ENCODE data around the gene GRM7.
"Not testable (repeated sequence)": the region's sequence is repeated elsewhere in the genome, so short reads cannot be mapped to it uniquely, and the experiment has no call there.

The GRM7 gene

GRCh38 chr3:6860954-6861624 is at the start of gene GRM7:
Gene GRM7, plus strand, starts transcription at chr3:6861115.
- peak; percentile 42 to 95 (median 80) for DNase-seq
- intact Hi-C loops (cut with DNase I), result no loop called here

DNA sequence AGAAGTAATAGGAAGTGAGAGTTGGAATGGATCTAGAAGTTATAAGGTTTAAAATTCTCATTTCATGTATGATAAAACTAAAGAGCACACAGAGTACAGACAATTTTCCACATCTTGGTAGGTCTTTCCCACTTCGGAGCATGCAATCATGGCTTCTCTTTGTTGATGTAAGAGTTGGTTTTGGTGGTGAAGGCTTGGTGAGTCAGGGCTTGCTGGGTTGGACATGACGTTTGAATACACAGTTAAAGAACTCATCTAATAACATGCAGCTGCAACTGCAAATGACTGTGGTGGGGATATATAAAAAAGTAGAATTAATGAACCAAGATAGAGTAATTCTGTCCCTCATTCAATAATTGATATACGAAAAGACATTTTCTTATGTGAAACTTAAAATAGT is 39.5 kb upstream of the GRM7 start:
- DNase-seq, result no peak
- intact Hi-C loops (cut with DNase I), result no loop called here

- DNase-seq, result no peak
- intact Hi-C loops (cut with DNase I), result no loop called here
Observed at GRCh38 chr3:6825524-6825923, 35.4 kb upstream of the GRM7 start.

DNA sequence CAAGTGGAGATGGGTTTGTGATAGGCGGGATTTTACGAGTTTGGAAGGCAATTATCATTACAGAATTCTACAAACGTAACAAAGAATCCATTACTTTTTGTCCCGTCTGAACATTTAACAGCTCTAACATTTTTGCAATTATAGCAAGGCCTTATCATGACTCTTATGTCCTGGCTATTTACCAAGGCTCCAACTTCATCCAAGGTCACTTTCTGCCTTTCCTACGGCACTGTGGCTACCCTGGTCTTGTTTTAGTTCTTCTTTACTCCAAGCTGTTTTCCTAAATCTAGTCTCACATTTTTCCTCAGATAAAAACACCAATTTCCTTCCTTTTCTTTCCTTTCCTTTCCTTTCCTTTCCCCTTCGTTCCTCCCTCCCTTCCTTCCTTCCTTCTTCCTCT is 33.5 kb upstream of the GRM7 start:
- intact Hi-C loops (cut with DNase I), result no loop called here
- DNase-seq, result no peak

DNA sequence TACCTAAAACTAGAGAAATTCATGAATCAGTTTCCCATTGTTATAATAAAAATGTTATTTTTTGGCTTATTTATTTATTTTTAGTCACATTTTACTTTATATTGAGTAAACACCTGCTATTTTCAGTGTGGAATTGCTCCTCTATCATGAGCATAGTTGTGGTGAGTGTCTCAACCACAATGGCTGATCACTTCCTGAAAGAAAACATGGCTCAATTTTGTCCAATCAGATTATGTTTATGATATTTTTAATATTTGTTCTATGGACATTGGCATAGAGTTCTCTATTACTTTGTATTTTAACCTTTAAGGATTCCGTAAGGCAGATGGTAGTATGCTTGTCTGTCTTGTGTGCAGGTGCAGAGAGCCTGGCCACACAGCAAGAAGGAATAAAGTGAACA is 16.2 kb upstream of the GRM7 start:
- DNase-seq, result no peak
- intact Hi-C loops (cut with DNase I), result no loop called here

- no peak for DNase-seq
- intact Hi-C loops (cut with DNase I), result no loop called here
Observed at GRCh38 chr3:6854184-6854583, 6.7 kb upstream of the GRM7 start.

GRCh38 chr3:6857510-6857909 is 3.4 kb upstream of the GRM7 start:
- DNase-seq, result no peak
- intact Hi-C loops (cut with DNase I), result no loop called here

GRCh38 chr3:6860149-6860953 is 564 bp upstream of the GRM7 start:
- DNase-seq, result peak in 28 of 42 donors; percentile 2 to 71 (median 27)
- intact Hi-C loops (cut with DNase I), result no loop called here

DNA sequence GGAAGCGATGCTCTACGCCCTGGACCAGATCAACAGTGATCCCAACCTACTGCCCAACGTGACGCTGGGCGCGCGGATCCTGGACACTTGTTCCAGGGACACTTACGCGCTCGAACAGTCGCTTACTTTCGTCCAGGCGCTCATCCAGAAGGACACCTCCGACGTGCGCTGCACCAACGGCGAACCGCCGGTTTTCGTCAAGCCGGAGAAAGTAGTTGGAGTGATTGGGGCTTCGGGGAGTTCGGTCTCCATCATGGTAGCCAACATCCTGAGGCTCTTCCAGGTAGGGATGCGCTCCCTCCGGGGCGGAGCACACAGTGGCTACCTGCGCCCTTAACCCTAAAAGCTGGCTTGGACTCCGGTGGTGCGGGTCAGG is 698 bp downstream of the GRM7 start:
- intact Hi-C loops (cut with DNase I), result no loop called here
- DNase-seq, result peak in 23 of 42 donors; percentile 4 to 49 (median 17)

- intact Hi-C loops (cut with DNase I), result no loop called here
- DNase-seq, result peak in 36 of 42 donors; percentile 5 to 53 (median 32)
Observed at GRCh38 chr3:6862041-6862879, 1.3 kb downstream of the GRM7 start.

GRCh38 chr3:6862880-6863195 is 1.9 kb downstream of the GRM7 start:
- intact Hi-C loops (cut with DNase I), result no loop called here
- DNase-seq, result peak in 8 of 42 donors; percentile 4 to 47 (median 20)

DNA sequence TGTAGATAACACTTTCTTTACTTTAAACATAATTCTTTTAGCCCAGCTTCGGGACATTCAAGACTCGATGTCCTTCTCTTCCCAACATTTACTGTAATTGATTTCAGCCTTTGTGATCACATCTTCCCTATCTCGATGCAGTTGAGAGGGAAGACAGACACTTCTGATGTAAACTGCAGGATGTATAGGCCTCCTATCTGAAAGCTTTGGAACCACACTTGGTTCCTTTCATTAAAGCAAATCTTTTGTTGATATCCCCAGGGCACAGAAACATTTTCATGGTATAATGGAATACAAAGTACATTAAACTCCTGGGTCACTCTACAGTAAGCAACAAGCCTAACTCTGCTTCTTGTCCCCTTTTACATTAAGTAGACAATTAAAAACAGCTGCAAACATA is 6.4 kb downstream of the GRM7 start:
- no peak for DNase-seq
- intact Hi-C loops (cut with DNase I), result no loop called here

DNA sequence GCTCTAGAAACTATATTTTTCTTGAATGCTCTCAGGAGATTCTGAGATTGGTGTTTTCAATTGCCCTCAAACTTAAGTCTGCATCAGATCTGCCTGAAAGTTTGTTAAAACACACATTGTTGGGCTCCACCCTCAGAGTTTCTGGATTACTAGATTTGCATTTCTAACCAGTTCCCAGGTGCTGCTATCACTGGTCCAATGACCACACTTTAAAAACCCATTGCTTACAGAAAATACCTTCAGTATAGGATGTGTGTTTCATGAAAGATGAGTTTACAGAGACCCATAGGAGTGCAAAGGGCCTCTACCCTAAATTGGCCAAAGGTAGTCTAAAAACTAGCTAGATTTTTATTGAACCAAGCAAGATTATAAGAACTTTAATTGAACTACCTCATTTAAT is 17.8 kb downstream of the GRM7 start:
- no peak for DNase-seq
- intact Hi-C loops (cut with DNase I), result no loop called here

GRCh38 chr3:6912240-6912639 is 51.3 kb downstream of the GRM7 start:
- no peak for DNase-seq
- intact Hi-C loops (cut with DNase I), result no loop called here

GRCh38 chr3:6915898-6916297 is 55.0 kb downstream of the GRM7 start:
- intact Hi-C loops (cut with DNase I), result no loop called here
- DNase-seq, result no peak

GRCh38 chr3:6921066-6921465 is 60.2 kb downstream of the GRM7 start:
- intact Hi-C loops (cut with DNase I), result no loop called here
- DNase-seq, result peak in 13 of 42 donors; percentile 2 to 43 (median 16)

DNA sequence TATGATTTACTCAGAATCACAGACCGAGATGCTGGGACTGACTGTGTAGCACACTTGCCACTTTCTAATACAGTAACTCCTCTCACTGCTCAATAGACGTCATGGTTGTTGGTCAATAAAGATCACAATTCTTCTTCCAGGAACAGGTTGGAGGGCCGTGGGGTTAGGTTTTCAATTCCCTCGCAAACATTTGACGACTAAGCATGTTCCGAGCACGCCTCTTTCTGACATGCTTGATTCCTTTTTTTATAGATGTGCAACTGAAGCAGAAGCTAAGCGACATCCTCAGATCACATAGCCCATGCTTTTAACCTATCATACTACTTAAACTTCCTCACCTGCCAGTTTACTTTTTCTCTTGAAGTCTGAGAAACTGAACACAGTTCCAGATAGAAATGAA is 61.0 kb downstream of the GRM7 start:
- no peak for DNase-seq
- intact Hi-C loops (cut with DNase I), result no loop called here

DNA sequence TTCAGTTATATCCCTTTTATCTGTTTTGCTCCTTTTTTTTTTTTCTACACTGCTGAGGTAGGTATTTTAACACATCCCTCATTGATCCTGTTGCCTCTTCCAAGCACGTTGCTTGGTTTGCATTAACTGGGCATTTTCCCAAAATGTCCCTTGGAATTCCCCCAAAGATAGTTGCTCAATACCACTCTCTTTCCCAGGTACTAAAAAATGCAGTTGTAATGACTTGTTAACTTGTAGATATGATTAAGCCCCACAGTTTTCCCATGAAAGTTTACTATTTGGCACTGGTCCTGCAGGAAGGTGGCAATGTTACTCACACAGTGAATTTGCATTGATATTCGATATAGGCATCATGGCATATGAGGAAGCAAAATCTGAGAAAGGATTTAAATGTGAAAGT is 67.1 kb downstream of the GRM7 start:
- intact Hi-C loops (cut with DNase I), result no loop called here
- DNase-seq, result no peak

DNA sequence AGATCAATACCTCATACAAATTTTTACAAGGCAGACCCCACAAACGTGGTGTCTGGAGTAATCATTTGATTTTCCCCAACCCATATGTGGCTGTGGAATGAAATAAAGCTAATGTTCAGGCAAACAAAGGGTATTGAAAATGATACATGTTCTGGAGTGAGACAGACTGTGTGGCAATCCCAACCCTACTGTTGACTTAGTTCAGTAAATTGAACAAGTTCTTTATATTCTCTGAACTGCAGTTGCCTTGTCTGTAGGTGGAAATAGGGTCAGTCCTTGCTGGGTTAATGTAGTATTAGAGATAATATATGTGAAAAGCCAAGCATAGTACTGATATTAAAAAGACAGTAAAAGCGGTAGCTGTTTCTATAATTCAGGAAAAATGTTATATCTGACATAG is 69.0 kb downstream of the GRM7 start:
- intact Hi-C loops (cut with DNase I), result no loop called here
- no peak for DNase-seq

GRCh38 chr3:6935418-6935817 is 74.5 kb downstream of the GRM7 start:
- intact Hi-C loops (cut with DNase I); DNase-seq: not testable (repeated sequence)
